Measurements from ENCODE around the gene NEB. TPM values are rescaled to one million over a fixed set of nuclear protein-coding genes. Genes with fewer than 3 reads are reported as not detected.
A peak's percentile ranks its signal among the peaks of the same experiment; 100 is the strongest.

The NEB gene
- total RNA-seq, 1 donor from 2014 or later = 5.0 TPM

DNA sequence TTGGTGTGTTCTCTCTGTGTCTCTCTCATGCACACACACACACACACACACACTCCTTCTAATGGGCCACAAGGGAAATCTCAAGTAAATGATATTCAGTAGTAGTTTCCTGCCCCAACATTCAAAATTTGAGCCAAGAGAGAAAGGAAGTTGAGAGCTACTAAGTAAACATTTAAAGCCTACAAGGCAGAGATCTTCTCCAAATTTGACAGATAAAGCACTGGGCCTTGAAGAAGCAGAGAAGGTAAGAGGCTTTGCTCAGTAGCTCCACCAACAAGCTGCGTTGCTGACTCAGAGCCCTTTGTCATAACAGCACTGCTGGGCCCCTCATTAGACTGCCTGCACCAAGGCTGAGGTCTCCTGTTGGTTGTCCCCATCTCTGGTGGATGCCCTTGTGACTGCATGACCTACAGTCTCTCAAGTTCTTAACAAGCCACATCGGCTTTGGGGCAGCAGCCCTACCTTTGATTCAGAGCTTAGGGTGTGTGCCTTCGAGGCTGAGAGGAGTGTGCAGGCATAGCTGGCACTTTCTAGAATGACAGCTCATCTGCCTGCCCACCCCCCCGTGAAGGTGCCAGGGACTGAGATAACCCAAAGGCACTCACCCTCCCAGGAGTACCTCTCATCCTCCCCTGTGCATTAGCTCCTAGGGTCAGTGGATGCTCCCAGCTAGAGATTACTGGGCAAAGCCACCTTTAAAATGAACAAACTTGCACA, 32.3 kb upstream of the NEB start:
- H3K4me1 Mint-ChIP-seq (ENCODE audit: unreplicated experiment) = peaks cover 15% of the 10 kb centered on the region
- TF ChIP-seq, protein P1, sequence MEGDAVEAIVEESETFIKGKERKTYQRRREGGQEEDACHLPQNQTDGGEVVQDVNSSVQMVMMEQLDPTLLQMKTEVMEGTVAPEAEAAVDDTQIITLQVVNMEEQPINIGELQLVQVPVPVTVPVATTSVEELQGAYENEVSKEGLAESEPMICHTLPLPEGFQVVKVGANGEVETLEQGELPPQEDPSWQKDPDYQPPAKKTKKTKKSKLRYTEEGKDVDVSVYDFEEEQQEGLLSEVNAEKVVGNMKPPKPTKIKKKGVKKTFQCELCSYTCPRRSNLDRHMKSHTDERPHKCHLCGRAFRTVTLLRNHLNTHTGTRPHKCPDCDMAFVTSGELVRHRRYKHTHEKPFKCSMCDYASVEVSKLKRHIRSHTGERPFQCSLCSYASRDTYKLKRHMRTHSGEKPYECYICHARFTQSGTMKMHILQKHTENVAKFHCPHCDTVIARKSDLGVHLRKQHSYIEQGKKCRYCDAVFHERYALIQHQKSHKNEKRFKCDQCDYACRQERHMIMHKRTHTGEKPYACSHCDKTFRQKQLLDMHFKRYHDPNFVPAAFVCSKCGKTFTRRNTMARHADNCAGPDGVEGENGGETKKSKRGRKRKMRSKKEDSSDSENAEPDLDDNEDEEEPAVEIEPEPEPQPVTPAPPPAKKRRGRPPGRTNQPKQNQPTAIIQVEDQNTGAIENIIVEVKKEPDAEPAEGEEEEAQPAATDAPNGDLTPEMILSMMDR (conservative IDR thresholded peaks at IDR 0.05) = no peak
- no peaks in the 10 kb centered on the region for H3K9me3 Mint-ChIP-seq
- no peak overlapping the region for H3K4me3 Mint-ChIP-seq
- peak overlapping the region; percentile 13 for H3K27ac Mint-ChIP-seq
- no peak for DNase-seq (ENCODE audit: extremely low spot score, unreplicated experiment)
- H3K27me3 Mint-ChIP-seq = no peaks in the 10 kb centered on the region
- peaks cover 12% of the 10 kb centered on the region for H3K36me3 Mint-ChIP-seq

DNA sequence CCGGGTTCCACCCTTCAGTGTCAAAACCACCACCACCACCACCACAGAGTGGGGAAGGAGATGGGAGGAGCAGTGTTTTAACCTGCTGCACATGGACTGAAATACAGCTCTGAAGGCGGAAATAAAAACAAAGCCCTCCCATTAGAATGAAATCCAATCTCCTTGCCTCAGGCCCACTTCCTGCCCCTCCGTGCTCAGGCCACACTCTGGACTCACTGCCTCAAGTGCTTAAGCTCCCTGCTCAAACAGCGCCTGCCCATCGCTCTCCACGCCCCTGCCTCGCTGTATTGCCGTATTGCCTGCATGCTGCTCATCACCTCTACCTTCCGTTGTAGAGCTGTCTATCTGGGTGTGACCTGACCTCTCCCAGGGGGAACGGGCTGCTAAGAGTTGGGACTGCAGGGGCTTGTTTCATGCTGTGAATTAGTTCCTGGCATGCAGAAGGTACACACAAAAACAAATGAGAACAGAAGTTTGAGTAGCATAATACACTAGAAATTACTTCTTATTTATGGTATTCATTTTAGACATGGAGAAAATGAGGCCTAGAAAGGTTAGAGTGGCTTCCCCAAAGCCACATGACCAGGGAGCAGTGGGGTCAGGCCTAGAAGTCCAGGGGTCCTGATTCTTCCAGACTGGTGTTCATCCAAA, 31.6 kb upstream of the NEB start:
- Mint-ChIP-seq H3K36me3 (peaks cover 12% of the 10 kb centered on the region), H3K4me3 (no peak overlapping the region), H3K9me3 (no peaks in the 10 kb centered on the region), H3K4me1 (ENCODE audit: unreplicated experiment) (peaks cover 15% of the 10 kb centered on the region), H3K27ac (peak overlapping the region; percentile 54), H3K27me3 (no peaks in the 10 kb centered on the region)
- DNase-seq (ENCODE audit: extremely low spot score, unreplicated experiment) = no peak
- TF ChIP-seq, protein P1 (conservative IDR thresholded peaks at IDR 0.05) = no peak

DNA sequence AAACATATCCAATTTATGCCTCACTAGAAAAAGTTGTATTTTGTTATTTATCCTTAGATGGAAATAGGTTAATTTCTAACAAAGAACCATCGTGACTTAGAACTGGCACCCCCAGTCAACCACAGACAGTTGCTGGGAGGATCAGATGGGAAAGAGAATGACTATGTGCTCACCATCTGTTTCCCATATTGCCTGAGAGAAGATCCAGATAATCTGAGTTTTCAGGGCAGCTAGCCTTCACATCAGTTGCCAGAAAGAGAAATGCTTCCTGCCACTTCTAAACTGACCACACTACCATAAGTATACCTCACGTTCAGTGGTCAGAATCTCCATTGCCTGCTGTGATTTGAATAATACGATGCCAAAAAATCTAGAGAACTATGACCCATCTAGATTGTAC, 28.4 kb upstream of the NEB start:
- Mint-ChIP-seq H3K9me3 (no peaks in the 10 kb centered on the region), H3K4me3 (no peak overlapping the region), H3K4me1 (ENCODE audit: unreplicated experiment) (peaks cover 27% of the 10 kb centered on the region), H3K27ac (no peak overlapping the region), H3K36me3 (peaks cover 12% of the 10 kb centered on the region), H3K27me3 (no peaks in the 10 kb centered on the region)
- TF ChIP-seq, protein P1 (conservative IDR thresholded peaks at IDR 0.05) = no peak
- no peak for DNase-seq (ENCODE audit: extremely low spot score, unreplicated experiment)

DNA sequence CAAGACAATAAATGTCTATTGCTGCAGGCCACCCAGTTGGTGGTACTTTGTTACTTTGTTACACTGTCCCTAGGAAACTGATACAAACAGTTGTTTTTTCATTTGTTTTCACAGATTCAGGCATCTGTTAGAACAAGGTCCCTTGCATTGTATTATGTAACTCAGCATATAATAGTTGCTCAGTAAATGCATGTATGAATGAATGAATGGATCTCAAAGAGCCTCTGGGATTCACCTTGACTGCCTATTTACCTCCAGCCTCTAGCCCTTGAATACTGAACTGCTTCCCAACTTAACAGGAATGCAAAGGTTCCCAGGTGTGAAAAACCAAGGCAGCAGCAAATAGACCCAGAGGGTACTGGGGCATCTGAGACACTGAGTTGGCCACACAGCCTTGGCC, 27.4 kb upstream of the NEB start:
- no peak overlapping the region for H3K4me3 Mint-ChIP-seq
- no peaks in the 10 kb centered on the region for H3K9me3 Mint-ChIP-seq
- H3K27me3 Mint-ChIP-seq = no peaks in the 10 kb centered on the region
- TF ChIP-seq, protein P1 (conservative IDR thresholded peaks at IDR 0.05) = no peak
- no peak for DNase-seq (ENCODE audit: extremely low spot score, unreplicated experiment)
- peaks cover 12% of the 10 kb centered on the region for H3K36me3 Mint-ChIP-seq
- no peak overlapping the region for H3K27ac Mint-ChIP-seq
- peaks cover 35% of the 10 kb centered on the region for H3K4me1 Mint-ChIP-seq (ENCODE audit: unreplicated experiment)

DNA sequence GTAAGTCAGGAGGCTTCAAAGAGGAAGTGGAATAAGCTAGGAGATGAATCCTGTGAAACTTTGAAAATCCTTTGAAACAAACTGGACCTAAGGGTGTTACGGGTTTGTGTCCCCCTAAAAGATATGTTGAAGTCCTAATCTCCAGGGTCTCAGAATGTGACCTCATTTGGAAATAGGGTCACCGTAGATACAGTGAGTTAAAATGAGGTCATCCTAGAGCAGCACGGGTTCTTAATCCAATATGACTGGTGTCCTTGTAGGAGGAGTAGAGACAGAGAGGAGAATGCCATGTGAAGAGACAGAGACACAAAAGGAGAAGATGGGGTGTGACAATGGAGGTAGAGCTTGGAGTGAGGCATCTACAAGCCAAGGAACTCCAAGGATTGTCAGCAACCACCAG, 26.9 kb upstream of the NEB start:
- TF ChIP-seq, protein P1 (conservative IDR thresholded peaks at IDR 0.05) = no peak
- no peaks in the 10 kb centered on the region for H3K27me3 Mint-ChIP-seq
- H3K27ac Mint-ChIP-seq = no peak overlapping the region

More for the DNA sequence above, 26.9 kb upstream of the NEB start:
- H3K9me3 Mint-ChIP-seq = no peaks in the 10 kb centered on the region
- no peak overlapping the region for H3K4me3 Mint-ChIP-seq
- DNase-seq (ENCODE audit: extremely low spot score, unreplicated experiment) = no peak
- peaks cover 35% of the 10 kb centered on the region for H3K4me1 Mint-ChIP-seq (ENCODE audit: unreplicated experiment)
- H3K36me3 Mint-ChIP-seq = peaks cover 12% of the 10 kb centered on the region

Data from type B pancreatic cell (in vitro differentiated cells).